GM18526 (cell line): ENCODE measurements around the gene NCKAP5.

Source experiments
- POLR2A ChIP-seq: IDR thresholded peaks from 3 replicates; pipeline ENCODE4 v1.6.1; 2011; ENCODE audit not compliant: insufficient read length; ENCODE audit errors: extremely low read depth

NCKAP5 gene

GRCh38 chr2:133380991-133381390, 187.3 kb downstream of the NCKAP5 start:
- no peak for TF ChIP-seq POLR2A

- no peak for TF ChIP-seq POLR2A
Observed at GRCh38 chr2:133378928-133379549, 189.2 kb downstream of the NCKAP5 start.

GRCh38 chr2:133378386-133378785, 189.9 kb downstream of the NCKAP5 start:
- no peak for TF ChIP-seq POLR2A

- no peak for TF ChIP-seq POLR2A
Observed at GRCh38 chr2:133377599-133377998, 190.7 kb downstream of the NCKAP5 start.

- no peak for TF ChIP-seq POLR2A
Observed at GRCh38 chr2:133377021-133377481, 191.2 kb downstream of the NCKAP5 start.

GRCh38 chr2:133374781-133375180, 193.5 kb downstream of the NCKAP5 start:
- no peak for TF ChIP-seq POLR2A

GRCh38 chr2:133371286-133371685, 197.0 kb downstream of the NCKAP5 start:
- no peak for TF ChIP-seq POLR2A

- TF ChIP-seq POLR2A, result no peak
Observed at GRCh38 chr2:133369901-133370658, 198.2 kb downstream of the NCKAP5 start.

- no peak for TF ChIP-seq POLR2A
Observed at GRCh38 chr2:133365117-133365516, 203.1 kb downstream of the NCKAP5 start.

- TF ChIP-seq POLR2A, result no peak
Observed at GRCh38 chr2:133364636-133365035, 203.6 kb downstream of the NCKAP5 start.

GRCh38 chr2:133363884-133364283, 204.4 kb downstream of the NCKAP5 start:
- TF ChIP-seq POLR2A, result no peak

GRCh38 chr2:133362061-133362476, 206.2 kb downstream of the NCKAP5 start:
- no peak for TF ChIP-seq POLR2A

- no peak for TF ChIP-seq POLR2A
Observed at GRCh38 chr2:133360882-133361281, 207.4 kb downstream of the NCKAP5 start.

GRCh38 chr2:133360190-133360589, 208.1 kb downstream of the NCKAP5 start:
- TF ChIP-seq POLR2A, result no peak

- TF ChIP-seq POLR2A, result no peak
Observed at GRCh38 chr2:133352719-133353118, 215.5 kb downstream of the NCKAP5 start.

GRCh38 chr2:133346654-133347053, 221.6 kb downstream of the NCKAP5 start:
- no peak for TF ChIP-seq POLR2A

GRCh38 chr2:133345638-133346037, 222.6 kb downstream of the NCKAP5 start:
- TF ChIP-seq POLR2A, result no peak

- no peak for TF ChIP-seq POLR2A
Observed at GRCh38 chr2:133344849-133345248, 223.4 kb downstream of the NCKAP5 start.
